Measurements from ENCODE around the gene HOTAIR.

GRCh38 chr12:53972722-53973235 is 2.0 kb downstream of the HOTAIR start, which contains the start of gene HOXC11:
- no peak for TF ChIP-seq CTCF (IDR thresholded peaks at IDR 0.05)
- TF ChIP-seq EP300 (IDR thresholded peaks at IDR 0.05) = no peak
- TF ChIP-seq POLR2A (IDR thresholded peaks at IDR 0.05) = no peak

Data from upper lobe of left lung (tissue), 4 donors.